Lung (tissue), 12 donors: Measurements from ENCODE around the gene SDHAF1. TPM values are rescaled to one million over a fixed set of nuclear protein-coding genes. Genes with fewer than 3 reads are reported as not detected.

Source experiments
- ATAC-seq: fragments of 200-7000 bp; cut with Tn5 transposase; one replicate; pipeline ENCODE4 v1.9.1; 2020; ENCODE audit warnings: moderate number of reproducible peaks; ENCODE audit not compliant: insufficient read depth, low FRiP score
- DNase-seq, 3 donors: peaks; one replicate each; pipeline ENCODE4 v3.0.0-alpha.2; 2013 to 2017
- H3K27ac ChIP-seq, 2 donors: one replicate each; pipeline ENCODE4 v1.5.1; 2013; ENCODE audit warnings: mild to moderate bottlenecking in 2 of 2, moderate library complexity in 2 of 2, control low read depth in 1 of 2, inconsistent platforms in 1 of 2, low read depth in 1 of 2, low read length in 1 of 2
- H3K27me3 ChIP-seq, 3 donors: one replicate each; pipeline ENCODE4 v1.5.1; 2013; ENCODE audit warnings: low read length in 2 of 3; ENCODE audit not compliant: control insufficient read depth in 3 of 3, insufficient read depth in 3 of 3
- H3K36me3 ChIP-seq, 4 donors: one replicate each; pipeline ENCODE4 v1.5.1; 2013; ENCODE audit warnings: low read length in 4 of 4, mild to moderate bottlenecking in 1 of 4, moderate library complexity in 1 of 4; ENCODE audit not compliant: control insufficient read depth in 4 of 4, insufficient read depth in 4 of 4
- H3K4me1 ChIP-seq, 5 donors: one replicate each; pipeline ENCODE4 v1.5.1; 2013; ENCODE audit warnings: low read length in 5 of 5, mild to moderate bottlenecking in 2 of 5, moderate library complexity in 1 of 5; ENCODE audit not compliant: control insufficient read depth in 5 of 5, insufficient read depth in 5 of 5
- H3K4me3 ChIP-seq: one replicate; pipeline ENCODE4 v1.5.1; 2013; ENCODE audit warnings: mild to moderate bottlenecking, control low read depth, moderate library complexity
- H3K9ac ChIP-seq, 2 donors: one replicate each; pipeline ENCODE4 v1.5.1; 2013; ENCODE audit warnings: low read length in 2 of 2, control low read depth in 1 of 2; ENCODE audit not compliant: insufficient read depth in 1 of 2
- H3K9me3 ChIP-seq, 4 donors: one replicate each; pipeline ENCODE4 v1.5.1; 2013; ENCODE audit warnings: low read length in 3 of 4, mild to moderate bottlenecking in 1 of 4, moderate library complexity in 1 of 4; ENCODE audit not compliant: control insufficient read depth in 4 of 4, insufficient read depth in 3 of 4
- WGBS, 2 donors: extraction: QIAGEN DNeasy Blood & Tissue Kit; methylation state at CpG; one replicate each; pipeline ENCODE4 v1.1.7; 2013; 5-methylcytosine and 5-hydroxymethylcytosine counted together
- polyA plus RNA-seq, 2 donors: library from polyadenylated mRNA; stranded (reverse); fragments of 200-250 nt; gene quantifications; one replicate each; pipeline ENCODE4 v1.2.1, GENCODE V29; 2013
- total RNA-seq, 2 donors: library from RNA; depleted of rRNA in 1 of 2; stranded (reverse); fragments of >200 nt in 1 of 2; gene quantifications; one replicate each; pipeline ENCODE4 v1.2.1, GENCODE V29; 2014 to 2021
- TF ChIP-seq, protein P1 (sequence below): IDR thresholded peaks from 2 replicates; pipeline ENCODE4 v1.5.1; 2012; ENCODE audit warnings: mild to moderate bottlenecking; ENCODE audit errors: control extremely low read depth, extremely low read depth
- donor health status: control.
- donor health status: control.
- donor health status: Bipolar disorder and iron deficiency.
- donor health status: healthy.
- donor health status: DM: yes; HTN: yes; CAD: no.

The SDHAF1 gene
- total and polyA plus RNA-seq, 4 donors, result 11.4 to 25.8 (median 19.1) TPM

- WGBS, 2 donors, result 90 to 96% methylated on average over 5 of the region's 5 CpGs
- Histone ChIP-seq H3K27me3 (peaks cover 7 to 35% (median 13%) of the 10 kb centered on the region in 3 donors), H3K9me3 (peaks cover 0 to 5% (median 0%) of the 10 kb centered on the region in 4 donors)
Observed at GRCh38 chr19:35986111-35986510, 8.9 kb upstream of the SDHAF1 start.

GRCh38 chr19:35986664-35987570 is 8.1 kb upstream of the SDHAF1 start:
- Histone ChIP-seq H3K9me3 (peaks cover 0 to 5% (median 0%) of the 10 kb centered on the region in 4 donors), H3K9ac (no peak overlapping the region), H3K4me1 (no peaks in the 10 kb centered on the region), H3K36me3 (no peaks in the 10 kb centered on the region), H3K27me3 (peaks cover 7 to 35% (median 13%) of the 10 kb centered on the region in 3 donors), H3K4me3 (no peak overlapping the region), H3K27ac (no peak overlapping the region)
- 8 to 10% methylated on average over 52 to 54 of the region's 54 CpGs for WGBS, 2 donors
- TF ChIP-seq, protein P1, sequence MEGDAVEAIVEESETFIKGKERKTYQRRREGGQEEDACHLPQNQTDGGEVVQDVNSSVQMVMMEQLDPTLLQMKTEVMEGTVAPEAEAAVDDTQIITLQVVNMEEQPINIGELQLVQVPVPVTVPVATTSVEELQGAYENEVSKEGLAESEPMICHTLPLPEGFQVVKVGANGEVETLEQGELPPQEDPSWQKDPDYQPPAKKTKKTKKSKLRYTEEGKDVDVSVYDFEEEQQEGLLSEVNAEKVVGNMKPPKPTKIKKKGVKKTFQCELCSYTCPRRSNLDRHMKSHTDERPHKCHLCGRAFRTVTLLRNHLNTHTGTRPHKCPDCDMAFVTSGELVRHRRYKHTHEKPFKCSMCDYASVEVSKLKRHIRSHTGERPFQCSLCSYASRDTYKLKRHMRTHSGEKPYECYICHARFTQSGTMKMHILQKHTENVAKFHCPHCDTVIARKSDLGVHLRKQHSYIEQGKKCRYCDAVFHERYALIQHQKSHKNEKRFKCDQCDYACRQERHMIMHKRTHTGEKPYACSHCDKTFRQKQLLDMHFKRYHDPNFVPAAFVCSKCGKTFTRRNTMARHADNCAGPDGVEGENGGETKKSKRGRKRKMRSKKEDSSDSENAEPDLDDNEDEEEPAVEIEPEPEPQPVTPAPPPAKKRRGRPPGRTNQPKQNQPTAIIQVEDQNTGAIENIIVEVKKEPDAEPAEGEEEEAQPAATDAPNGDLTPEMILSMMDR, result no peak
- DNase-seq (no peak), ATAC-seq (no peak)

More at GRCh38 chr19:35986111-35986510, 8.9 kb upstream of the SDHAF1 start:
- TF ChIP-seq, protein P1, result no peak
- Histone ChIP-seq H3K4me3 (no peak overlapping the region), H3K9ac (no peak overlapping the region), H3K27ac (no peak overlapping the region), H3K4me1 (no peaks in the 10 kb centered on the region), H3K36me3 (no peaks in the 10 kb centered on the region)
- DNase-seq, result no peak
- ATAC-seq, result no peak

GRCh38 chr19:35987571-35987896 is 7.5 kb upstream of the SDHAF1 start:
- TF ChIP-seq, protein P1, result no peak
- Histone ChIP-seq H3K4me3 (no peak overlapping the region), H3K27ac (no peak overlapping the region), H3K36me3 (no peaks in the 10 kb centered on the region), H3K9ac (no peak overlapping the region), H3K27me3 (peaks cover 7 to 35% (median 13%) of the 10 kb centered on the region in 3 donors), H3K4me1 (no peaks in the 10 kb centered on the region), H3K9me3 (peaks cover 0 to 5% (median 0%) of the 10 kb centered on the region in 4 donors)
- ATAC-seq (no peak), DNase-seq (no peak)
- WGBS, 2 donors, result 26 to 33% methylated on average over 8 of the region's 8 CpGs
